HT-29 (cell line): ENCODE data around the gene MKI67. TPM values are rescaled to one million over a fixed set of nuclear protein-coding genes. Genes with fewer than 3 reads are reported as not detected.
"Not testable (repeated sequence)": the region's sequence is repeated elsewhere in the genome, so short reads cannot be mapped to it uniquely, and the experiment has no call there.

Experiments used
- DNase-seq: peaks from one replicate; pipeline ENCODE4 v3.0.0-alpha.2; 2015; ENCODE audit warnings: low spot score
- total RNA-seq: library from RNA; depleted of rRNA; stranded (reverse); fragments of >200 nt; shearing (Covaris generic); gene quantifications from 2 replicates; pipeline ENCODE4 v1.2.3, GENCODE V29; 2014

MKI67 gene
- total RNA-seq, 1 experiment from 2014 or later: 49.8 TPM

DNA sequence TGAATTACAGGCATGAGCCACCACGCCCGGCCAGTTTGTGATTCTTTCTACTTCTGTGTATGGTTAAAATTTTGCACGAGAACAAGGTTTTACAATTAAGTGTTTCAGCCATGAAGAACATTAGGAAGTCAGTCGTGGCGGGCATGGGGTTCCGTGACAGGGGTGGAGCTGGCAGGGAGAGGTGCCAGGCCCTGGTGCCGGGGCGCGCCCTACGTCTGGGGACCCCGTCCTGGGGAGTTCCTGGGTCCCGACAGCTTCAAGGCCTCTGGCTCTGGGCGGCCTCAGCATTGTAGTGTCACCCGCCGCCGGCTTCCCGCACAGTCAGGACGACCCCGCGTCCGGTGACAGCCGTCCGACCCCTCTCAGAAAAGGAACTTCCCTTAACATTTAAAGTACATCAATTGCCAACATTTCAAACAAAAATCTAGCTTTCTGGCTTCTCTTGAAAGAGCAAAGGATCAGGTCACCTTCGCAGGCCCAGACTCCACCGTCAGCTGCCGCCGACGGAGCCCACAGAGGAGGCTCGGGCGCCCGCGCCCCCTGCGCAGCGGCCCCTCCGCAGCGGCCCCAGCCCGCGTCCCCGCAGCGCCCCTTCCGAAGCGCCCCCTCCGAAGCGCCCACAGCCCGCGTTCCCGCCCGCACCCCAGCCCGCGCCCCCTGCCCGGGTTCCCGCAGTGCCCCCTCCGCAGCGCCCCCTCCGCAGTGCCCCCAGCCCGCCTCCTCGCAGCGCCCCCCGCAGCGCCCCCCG, 23.2 kb upstream of the MKI67 start:
- DNase-seq: no peak

DNA sequence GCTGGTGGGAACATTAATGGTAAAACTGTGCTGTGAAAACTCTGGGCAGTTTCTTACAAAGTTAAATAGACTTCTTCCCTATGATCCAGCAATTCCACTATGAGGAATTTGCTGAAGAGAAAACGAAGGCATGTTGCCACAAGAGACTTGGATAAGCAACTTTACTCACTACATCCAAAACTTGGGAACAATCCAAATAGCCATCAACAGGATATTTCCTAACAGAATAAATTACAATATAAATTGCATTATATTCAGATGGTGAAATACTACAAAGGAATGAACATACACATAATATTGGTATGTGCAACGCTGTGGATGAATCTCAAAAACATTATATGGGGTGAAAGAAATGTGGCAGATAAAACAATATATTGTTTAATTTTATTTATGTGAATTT, 21.4 kb upstream of the MKI67 start:
- DNase-seq: no peak

DNA sequence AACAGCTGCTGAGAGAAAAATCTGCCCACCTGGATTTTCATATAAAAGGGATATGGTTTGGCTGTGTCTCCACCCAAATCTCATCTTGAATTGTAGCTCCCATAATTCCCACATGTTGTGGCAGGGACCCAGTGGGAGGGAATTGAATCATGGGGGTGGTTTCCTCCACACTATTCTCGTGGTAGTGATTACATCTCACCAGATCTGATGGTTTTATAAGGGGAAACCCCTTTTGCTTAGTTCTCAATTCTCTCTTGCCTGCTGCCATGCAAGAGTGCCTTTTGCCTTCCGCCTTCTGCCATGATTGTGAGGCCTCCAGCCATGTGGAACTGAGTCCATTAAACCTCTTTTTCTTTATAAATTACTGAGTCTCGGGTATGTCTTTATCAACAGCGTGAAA, 20.8 kb upstream of the MKI67 start:
- no peak for DNase-seq

DNA sequence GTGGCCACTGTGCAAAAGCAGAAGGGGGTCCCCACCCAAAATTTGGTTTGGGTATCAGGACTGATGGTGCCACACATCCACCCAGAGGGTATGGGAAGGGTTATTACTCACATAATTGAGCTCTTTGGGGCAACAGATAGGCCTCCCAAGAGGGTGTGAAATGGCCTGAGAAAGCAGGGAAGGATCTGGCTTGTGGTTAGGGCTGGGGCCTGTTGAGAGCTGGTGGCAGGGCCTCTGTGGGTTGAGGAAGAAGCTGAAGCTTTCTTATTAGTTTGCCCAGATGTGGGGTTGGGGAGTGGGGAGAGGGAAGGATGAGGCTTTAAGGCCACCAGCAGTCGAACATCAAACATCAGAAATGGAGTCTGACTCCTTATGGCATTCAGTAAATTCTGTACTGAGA, 18.3 kb upstream of the MKI67 start:
- DNase-seq: no peak

DNA sequence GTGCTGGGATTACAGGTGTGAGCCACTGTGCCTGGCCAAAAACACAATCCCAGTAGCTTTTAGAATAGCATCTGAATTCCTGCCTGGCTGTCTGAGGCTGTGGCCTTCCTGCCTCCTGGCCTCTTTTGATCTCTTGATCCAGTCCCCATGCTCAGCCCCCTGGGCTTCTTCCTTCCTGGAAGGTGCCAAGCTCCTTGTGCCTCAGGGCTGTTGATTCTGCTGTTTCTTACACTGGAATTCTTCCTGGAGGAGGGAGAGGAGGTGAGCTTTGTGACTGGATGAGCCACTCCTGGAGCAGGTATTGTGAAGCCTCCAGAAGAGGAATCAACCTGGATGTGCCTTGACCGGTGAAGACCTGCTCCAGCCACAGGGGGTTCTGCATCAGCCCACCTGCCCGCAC, 17.3 kb upstream of the MKI67 start:
- DNase-seq: no peak

DNA sequence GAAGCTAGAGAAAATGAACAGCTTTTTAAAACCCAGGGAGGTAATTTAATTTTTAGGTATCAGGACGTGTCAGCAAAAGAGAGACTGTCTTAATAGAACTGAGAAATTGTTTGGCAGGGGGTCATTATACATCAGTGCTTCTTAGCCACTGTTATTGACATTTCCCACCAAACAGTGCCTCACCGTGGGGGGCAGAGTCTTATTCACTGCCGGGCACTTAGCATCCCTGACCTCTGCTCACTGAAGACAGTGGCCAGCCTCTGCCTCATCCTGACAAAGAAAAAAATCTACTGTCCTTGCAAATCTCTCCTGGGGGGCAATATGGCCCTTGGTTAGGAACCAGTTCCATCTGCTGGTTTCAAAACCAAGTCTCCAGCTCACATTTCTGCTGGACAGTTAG, 14.2 kb upstream of the MKI67 start:
- DNase-seq: no peak

DNA sequence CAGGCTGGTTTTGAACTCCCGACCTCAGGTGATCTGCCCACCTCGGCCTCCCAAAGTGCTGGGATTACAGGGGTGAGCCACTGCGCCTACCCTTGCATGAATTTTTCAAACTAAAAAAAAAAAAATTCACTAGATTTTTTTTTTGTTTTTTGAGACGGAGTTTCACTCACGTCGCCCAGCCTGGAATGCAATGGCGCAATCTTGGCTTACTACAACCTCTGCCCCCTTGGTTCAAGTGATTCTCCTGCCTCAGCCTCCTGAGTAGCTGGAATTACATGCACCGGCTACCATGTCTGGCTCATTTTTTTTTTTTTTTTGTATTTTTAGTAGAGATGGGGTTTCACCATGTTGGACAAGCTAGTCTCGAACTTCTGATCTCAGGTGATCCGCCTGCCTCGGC, 12.2 kb upstream of the MKI67 start:
- DNase-seq: not testable (repeated sequence)

DNA sequence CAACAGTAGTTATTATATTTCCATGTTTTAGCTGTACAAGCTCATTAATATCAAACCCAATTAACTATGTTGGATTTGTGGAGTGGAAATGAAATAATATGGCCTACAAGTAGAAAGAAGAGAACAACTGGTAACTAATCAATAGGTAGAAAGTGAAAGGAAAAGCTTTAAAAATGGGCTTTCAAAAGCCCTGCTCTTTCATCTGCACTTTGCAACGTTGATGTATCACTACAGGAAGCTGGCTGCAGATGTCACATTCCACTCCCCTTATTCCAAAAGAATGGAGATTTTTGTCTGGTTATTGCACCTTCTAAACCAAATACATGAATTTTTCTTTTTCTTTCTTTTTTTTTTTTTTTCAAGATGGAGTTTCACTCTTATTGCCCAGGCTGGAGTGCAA, 11.7 kb upstream of the MKI67 start:
- DNase-seq: no peak

DNA sequence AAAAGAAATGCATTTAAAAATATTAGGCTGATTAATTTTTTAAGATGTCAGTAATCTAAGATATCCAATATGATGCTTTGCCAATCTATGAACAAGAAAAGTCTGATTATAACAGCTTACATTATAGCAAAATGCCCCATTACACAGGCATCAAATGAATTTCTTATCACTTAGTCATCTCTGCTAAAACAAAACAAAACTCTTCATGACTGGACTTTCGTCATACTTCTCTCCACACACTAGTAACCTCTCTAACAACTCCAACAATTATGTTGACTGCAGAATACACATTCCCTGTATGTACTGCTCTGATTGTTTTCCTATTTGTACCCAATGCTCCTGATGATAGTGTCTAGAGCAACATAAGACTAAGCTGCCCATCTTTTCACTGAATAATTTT, 3.8 kb upstream of the MKI67 start:
- no peak for DNase-seq

DNA sequence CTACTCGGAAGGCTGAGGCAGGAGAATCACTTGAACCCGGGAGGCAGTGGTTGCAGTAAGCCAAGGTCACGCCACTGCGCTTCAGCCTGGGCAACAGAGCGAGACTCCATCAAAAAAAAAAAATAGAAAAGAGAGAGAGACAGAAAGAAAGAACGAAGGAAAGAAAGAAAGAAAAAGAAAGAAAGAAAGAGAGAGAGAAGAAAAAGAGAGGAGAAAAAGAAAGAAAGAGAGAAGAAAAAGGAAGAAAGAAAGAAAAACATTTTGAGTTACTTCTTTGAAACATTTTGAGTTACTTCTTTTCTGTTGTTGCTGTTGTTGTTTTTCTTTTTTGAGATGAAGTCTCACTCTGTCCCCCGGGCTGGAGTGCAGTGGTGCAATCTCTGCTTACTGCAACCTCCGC, 2.4 kb upstream of the MKI67 start:
- no peak for DNase-seq

DNA sequence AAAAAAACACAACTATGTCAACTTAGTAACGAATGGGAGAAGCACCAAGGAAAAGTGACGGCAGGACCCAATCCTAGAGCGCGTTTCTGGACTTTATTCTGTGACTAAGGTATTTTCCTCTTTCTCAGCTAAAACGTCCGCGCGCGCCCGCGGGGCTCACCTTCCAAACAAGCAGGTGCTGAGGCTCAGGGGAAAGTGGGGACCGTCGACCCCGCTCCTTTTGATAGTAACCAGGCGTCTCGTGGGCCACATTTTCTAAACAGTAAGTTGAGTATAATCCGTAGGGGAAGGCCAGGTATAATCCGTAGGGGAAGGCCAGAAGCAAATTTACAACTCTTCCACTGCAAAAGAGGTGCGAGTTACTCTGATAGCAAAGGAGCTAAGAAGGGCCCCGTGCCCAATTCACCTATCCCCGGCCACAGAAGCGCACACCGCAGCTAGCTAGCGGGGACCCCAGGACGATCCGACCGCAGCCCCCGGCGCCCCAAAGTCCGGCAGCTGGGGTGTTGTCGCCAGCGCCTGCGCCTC, 743 bp downstream of the MKI67 start:
- peak; percentile 22 for DNase-seq

DNA sequence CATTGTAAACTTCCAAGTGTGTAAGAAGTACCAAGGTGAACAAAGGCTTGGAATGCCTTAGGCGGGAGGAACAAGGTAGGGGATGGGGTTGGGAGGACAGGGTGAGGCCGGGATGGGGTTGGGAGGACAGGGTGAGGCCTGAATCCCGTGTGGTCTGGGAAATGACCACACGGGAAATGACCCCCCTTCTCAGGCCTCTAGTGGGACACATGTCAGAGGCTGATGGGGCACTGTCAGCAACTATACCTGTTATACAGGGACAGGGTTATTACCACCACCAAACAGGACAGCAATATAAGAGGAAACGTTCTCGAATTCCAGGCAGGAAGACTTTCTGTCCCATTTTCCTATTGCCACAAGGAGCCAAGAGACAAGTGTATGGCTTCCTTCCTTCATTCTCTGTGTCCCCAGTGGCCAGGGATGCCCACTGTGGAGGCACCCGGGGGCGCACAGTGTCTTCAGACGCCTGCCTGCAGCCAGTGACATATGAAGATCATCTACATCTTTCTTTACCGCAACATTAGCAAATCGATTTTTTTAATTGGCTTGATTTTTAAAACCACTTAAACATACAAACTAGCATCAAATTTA, 1.3 kb downstream of the MKI67 start:
- peak; percentile 30 for DNase-seq

DNA sequence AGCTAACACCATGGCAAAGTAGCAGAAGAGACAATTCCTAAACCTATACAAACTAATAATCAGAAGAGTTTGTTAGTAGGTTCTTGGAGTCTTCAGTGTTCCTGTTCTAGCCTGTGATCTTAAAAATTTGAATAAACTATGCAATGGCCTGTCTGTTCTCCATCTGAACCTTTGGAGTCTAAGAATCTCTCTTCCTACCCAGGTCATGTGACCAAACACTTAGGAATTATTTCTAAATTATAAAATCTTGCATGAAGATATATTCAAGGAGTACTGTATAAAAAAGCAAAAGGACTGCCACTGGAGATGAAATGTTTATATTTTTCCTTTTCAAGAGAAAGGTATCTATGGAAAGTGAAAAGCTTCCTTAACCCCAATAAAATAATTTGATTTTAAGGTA, 2.4 kb downstream of the MKI67 start:
- DNase-seq: no peak

DNA sequence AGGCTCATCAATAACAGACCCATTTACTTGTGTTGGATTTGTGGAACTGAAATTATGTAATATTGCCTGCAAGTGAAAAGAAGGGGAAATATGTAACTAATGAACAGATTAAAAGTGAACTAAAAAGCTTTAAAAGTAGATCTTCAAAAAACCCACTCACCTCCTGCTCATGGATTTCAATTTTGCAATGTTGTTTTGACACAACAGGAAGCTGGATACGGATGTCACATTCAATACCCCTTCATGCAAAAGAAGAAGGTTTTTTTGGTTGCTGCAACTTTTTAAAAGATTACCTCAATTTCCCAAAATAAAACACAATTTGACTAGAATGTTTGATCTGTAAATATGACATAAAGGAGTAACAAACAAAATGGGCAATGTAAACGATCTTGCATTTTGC, 3.3 kb downstream of the MKI67 start:
- no peak for DNase-seq

DNA sequence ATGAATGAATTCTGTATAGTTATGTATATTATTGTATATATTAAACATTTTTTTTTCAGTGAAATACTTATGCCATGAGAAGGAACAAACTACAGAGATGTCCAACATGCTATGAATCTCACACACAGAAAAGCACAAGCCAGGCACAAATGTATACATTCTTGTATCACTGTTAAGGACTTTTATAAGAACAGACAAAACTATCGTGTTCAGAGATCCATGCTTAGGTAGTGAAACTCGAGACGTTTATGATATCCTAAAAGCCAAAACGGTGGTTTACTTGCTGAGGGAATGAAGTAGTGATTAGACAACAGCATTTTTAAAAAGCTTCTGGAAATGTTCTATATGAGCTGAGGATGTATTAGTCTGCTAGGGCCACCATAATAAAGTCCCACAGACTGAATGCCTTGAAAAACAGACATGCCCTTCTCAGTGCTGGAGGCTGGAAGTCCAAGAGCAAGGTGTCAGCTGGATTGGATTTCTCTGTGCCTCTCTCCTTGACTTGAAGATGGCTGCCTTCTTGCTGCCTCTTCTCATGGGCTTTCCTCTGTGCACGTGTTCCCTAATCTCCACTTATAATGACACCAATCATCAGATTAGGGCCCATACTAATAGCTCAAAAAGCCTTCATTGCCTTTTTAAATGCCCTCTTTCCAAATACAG, 4.3 kb downstream of the MKI67 start:
- no peak for DNase-seq

DNA sequence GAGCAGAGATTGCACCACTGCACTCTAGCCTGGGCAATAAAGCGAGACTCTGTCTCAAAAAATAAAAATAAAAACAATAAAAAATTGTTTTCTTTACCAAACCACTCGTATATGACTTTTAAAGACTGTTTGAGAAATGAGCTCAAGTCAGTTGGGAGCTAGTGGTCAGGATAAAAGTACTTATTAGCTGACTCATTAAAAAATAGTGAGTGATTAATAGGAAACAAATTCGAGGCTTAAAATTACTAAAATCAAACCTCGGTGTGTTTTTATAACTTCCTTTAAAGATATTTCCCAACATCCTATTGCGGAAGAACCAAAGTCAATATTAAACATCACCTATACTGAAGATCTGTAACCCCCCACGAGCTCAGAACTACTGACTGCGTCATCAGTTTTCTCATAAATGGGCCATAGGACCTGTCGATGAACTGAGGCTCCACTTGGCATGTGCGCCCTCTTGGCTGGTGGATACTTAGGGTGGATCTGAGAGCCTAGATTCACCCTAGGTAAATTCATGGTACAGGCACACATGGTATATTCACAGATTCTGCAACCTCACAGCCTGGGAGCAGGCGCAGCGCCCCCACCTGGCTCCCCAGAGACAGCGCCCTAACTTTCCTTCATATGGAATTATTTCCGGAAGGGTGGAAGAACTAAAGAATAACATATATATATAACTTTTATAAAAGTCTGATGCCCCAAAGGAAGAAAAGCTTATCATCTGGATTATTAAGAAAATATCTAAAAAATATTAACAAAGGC, 9.2 kb downstream of the MKI67 start:
- no peak for DNase-seq

DNA sequence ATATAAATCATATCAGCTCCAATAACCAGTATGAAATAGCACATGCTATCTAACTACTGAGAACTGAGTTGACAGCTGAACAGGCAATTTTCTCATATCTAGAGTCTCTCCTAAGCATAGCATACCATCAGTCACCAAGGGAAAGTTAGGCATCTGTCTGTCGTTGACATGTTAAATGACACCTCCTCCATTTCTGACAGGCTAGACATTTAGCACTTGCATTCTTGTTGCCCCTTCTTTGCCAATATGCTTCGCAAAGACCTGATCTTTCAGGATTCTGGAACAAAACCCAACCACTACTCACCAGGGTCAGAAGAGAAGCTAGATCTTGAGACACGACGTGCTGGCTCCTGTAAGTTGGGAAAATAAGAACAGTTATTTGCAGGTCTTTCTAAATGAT, 10.0 kb downstream of the MKI67 start:
- DNase-seq: no peak

DNA sequence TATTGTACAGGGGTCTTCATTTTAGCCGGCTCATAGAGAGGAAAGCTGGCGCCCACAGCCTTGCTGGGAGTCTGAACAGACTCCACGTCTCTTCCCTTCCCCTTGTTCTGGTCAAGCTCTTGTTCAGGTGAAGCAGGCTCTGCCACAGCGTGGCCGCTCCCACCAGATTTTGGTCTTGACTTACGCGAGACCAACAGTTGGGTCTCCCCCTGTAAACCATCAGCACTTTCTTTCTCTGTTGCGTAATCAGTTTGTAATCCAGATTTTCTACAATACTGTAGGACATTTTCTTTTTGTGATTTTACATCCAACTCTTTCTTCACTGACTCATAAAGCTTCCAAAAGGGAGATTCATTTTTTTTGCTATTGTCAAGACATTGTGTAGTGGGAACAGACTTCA, 10.9 kb downstream of the MKI67 start:
- DNase-seq: no peak

DNA sequence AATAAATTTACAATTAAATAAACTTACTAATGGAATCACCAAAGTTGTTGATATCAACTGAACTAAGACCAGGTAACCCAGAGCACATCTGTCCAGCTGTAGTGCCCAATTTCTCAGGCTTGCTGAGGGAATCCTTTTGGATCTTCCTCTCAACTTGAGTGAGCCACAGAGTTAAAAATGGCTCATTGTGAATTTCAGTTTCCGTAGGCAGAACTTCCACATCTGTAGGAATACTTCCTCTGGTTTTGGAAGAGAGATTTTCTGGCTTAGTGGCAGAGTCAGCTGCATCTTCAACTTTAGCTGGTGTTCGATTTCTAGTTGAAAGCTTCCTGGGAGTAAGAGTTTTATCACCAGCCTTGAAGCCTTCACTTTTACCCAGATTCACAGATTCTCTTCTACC, 11.3 kb downstream of the MKI67 start:
- DNase-seq: no peak

DNA sequence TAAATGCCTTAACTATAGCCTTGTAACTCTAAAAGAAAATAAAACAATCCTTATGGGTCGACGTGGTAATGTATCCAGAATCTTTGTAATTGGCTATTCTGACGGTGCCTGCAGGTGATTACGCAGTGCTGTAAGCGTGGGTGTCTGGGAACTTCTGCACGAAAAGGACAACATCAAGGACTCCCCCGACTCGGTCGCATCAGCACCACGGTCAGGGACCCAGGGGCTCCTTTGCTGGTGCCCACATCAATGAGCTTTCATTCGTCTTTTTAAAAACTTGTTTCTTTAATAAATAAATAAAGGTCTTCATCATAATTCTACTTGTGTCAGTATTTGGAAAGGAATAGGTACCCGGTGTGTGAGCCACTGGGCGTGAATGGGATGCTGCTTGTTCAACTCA, 13.2 kb downstream of the MKI67 start:
- no peak for DNase-seq

DNA sequence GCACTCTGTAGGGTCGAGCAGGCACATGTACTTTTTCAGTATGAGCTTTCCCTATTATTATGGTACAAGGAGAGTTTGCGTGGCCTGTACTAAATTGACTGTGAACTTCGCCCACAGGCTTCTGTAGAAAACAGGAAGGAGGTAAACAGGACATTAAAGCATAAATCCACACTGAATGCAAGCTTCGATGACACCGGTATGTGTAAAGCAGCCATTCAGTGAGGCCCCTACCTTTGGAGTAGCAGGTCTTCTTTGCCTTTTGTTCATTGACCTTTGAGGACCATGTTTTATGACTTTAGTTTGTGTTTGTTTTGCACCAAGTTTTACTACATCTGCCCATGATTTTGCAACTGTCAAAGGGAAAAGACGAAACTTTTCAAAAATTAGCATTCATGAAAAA, 14.5 kb downstream of the MKI67 start:
- no peak for DNase-seq

DNA sequence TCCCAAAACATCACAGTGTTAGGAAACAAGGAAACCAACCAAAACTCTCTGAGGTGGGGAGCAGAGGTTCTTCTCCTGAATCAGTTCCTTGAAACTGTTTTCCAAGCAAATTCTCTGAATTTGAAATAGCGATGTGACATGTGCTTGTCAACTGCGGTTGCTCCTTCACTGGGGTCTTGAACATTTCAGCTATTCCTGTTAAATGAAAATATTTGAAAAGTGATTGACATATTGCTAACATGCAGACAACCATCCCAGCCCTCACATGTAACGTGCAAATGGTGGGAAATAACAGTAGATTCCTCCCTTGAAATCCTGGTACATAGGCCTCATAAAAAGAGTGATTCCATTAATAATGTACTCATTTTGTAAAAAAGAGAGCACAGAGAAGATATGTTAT, 15.9 kb downstream of the MKI67 start:
- DNase-seq: no peak
